ENCODE measurements around the gene NIN.

- TF ChIP-seq CTCF (conservative IDR thresholded peaks at IDR 0.05) (no peak), EZH2 (IDR thresholded peaks at IDR 0.05; ENCODE audit: low read depth) (no peak)
Measured at GRCh38 chr14:50739186-50739585, 91.8 kb downstream of the NIN start.
